Measurements from ENCODE around the gene ZNF256. TPM values are rescaled to one million over a fixed set of nuclear protein-coding genes. Genes with fewer than 3 reads are reported as not detected.
A peak's percentile ranks its signal among the peaks of the same experiment; 100 is the strongest.
"Not testable (repeated sequence)": the region's sequence is repeated elsewhere in the genome, so short reads cannot be mapped to it uniquely, and the experiment has no call there.

Gene ZNF256
- total and polyA plus RNA-seq, 2 of the 13 experiments (the other 11 are each of a cell fraction or from before 2014, with no cell fraction given) = 3.8 to 6.0 TPM

- peak within 1 kb of the TSS; percentile 74 to 86 (median 80) for H3K4me3 ChIP-seq (replicated peaks in 1 of 3; ENCODE audit: insufficient read depth in 1 of 3, low read depth in 2 of 3, low read length in 3 of 3)
- H4K20me1 ChIP-seq (ENCODE audit: insufficient read depth, low read length); H2AFZ ChIP-seq (ENCODE audit: low read length); H3K9me3 ChIP-seq (ENCODE audit: low read length); H3K36me3 ChIP-seq (replicated peaks in 1 of 2; ENCODE audit: control insufficient read depth in 1 of 2, insufficient read depth in 2 of 2, low read length in 2 of 2); intact Hi-C loops (cut with micrococcal nuclease; ENCODE audit: unreplicated experiment); H3K27me3 ChIP-seq (ENCODE audit: control insufficient read depth in 1 of 2, insufficient read depth in 2 of 2, low read length in 2 of 2); CTCF ChIA-PET (ENCODE audit: low intra/inter-chr PET ratio, low total read pairs): not testable (repeated sequence)
- DNase-seq (ENCODE audit: low spot score) = peak; percentile 97
- 3% methylated on average over 27 of the region's 51 CpGs for WGBS (ENCODE audit: low lambda C conversion rate)
- BruUV-seq (replicated peaks) = TSS peak; percentile 82
- peaks cover 21% of the 10 kb centered on the region for H3K79me2 ChIP-seq (ENCODE audit: insufficient read depth, low read length)
- ATAC-seq = peak; percentile 98
- POLR2A ChIA-PET = interaction anchor here (0.6 to 1.3 kb wide), 6 partner anchors 86 to 487 kb away, joined by 3 to 5 read pairs (median 3); partner anchors contain the start of genes ZNF134, ZNF274 and ZNF606
- in situ Hi-C loops (cut with HindIII; ENCODE audit: extremely low pct_ligation_motif_present, low pct_unique_long_range_greater_than_20kb) = loop anchor here (10.0 kb wide), 1 partner anchor 238 kb away; the partner anchor contains the start of gene ZNF329
- H3K9ac ChIP-seq (ENCODE audit: insufficient read depth, low read depth, low read length) = peak within 1 kb of the TSS; percentile 90
- H3K4me1 ChIP-seq (ENCODE audit: insufficient read depth, low read length) = peaks cover 21% of the 10 kb centered on the region
- H3K27ac ChIP-seq (ENCODE audit: extremely low read length, insufficient read depth, low read length) = peak within 1 kb of the TSS; percentile 70
- H3K4me2 ChIP-seq (ENCODE audit: low read depth, low read length) = peak within 1 kb of the TSS; percentile 75
- FAIRE-seq = peak; percentile 94
- TF ChIP-seq SAP130 (CRISPR knock-in tag; IDR thresholded peaks at IDR 0.05; ENCODE audit: low read depth) (peak; percentile 96), ZNF768 (CRISPR knock-in tag; IDR thresholded peaks at IDR 0.05) (peak; percentile 46; the same call in 1 of the 2 replicates), ELF1 (CRISPR knock-in tag; IDR thresholded peaks at IDR 0.05) (peak; percentile 95), ZFP90 (CRISPR knock-in tag; IDR thresholded peaks at IDR 0.05; ENCODE audit: borderline replicate concordance) (peak; percentile 26; the same call in 1 of the 2 replicates), NFYC (CRISPR knock-in tag; IDR thresholded peaks at IDR 0.05) (peak; percentile 96), ZNF737 (CRISPR knock-in tag; IDR thresholded peaks at IDR 0.05; ENCODE audit: borderline replicate concordance) (0 out of 2 replicates have a peak, but pooled peaks have one; percentile 42), SUZ12 (IDR thresholded peaks at IDR 0.05; ENCODE audit: low read depth, low read length) (peak; percentile 74), TBX2 (CRISPR knock-in tag; IDR thresholded peaks at IDR 0.05; ENCODE audit: borderline replicate concordance) (peak; percentile 46; the same call in 1 of the 2 replicates), ZNF761 (CRISPR knock-in tag; conservative IDR thresholded peaks at IDR 0.05) (0 out of 2 replicates have a peak, but pooled peaks have one; percentile 63), PHF8 (CRISPR knock-in tag; IDR thresholded peaks at IDR 0.05) (peak; percentile 82), ERF (CRISPR knock-in tag; IDR thresholded peaks at IDR 0.05) (peak; percentile 41; the same call in 1 of the 2 replicates)
- TF ChIP-seq, protein P1, sequence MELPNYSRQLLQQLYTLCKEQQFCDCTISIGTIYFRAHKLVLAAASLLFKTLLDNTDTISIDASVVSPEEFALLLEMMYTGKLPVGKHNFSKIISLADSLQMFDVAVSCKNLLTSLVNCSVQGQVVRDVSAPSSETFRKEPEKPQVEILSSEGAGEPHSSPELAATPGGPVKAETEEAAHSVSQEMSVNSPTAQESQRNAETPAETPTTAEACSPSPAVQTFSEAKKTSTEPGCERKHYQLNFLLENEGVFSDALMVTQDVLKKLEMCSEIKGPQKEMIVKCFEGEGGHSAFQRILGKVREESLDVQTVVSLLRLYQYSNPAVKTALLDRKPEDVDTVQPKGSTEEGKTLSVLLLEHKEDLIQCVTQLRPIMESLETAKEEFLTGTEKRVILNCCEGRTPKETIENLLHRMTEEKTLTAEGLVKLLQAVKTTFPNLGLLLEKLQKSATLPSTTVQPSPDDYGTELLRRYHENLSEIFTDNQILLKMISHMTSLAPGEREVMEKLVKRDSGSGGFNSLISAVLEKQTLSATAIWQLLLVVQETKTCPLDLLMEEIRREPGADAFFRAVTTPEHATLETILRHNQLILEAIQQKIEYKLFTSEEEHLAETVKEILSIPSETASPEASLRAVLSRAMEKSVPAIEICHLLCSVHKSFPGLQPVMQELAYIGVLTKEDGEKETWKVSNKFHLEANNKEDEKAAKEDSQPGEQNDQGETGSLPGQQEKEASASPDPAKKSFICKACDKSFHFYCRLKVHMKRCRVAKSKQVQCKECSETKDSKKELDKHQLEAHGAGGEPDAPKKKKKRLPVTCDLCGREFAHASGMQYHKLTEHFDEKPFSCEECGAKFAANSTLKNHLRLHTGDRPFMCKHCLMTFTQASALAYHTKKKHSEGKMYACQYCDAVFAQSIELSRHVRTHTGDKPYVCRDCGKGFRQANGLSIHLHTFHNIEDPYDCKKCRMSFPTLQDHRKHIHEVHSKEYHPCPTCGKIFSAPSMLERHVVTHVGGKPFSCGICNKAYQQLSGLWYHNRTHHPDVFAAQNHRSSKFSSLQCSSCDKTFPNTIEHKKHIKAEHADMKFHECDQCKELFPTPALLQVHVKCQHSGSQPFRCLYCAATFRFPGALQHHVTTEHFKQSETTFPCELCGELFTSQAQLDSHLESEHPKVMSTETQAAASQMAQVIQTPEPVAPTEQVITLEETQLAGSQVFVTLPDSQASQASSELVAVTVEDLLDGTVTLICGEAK (IDR thresholded peaks at IDR 0.05) = not testable (repeated sequence)
- TF ChIP-seq, protein P1 (CRISPR knock-in tag; IDR thresholded peaks at IDR 0.05) = peak; percentile 65; the same call in 1 of the 2 replicates
- TF ChIP-seq, protein P2, sequence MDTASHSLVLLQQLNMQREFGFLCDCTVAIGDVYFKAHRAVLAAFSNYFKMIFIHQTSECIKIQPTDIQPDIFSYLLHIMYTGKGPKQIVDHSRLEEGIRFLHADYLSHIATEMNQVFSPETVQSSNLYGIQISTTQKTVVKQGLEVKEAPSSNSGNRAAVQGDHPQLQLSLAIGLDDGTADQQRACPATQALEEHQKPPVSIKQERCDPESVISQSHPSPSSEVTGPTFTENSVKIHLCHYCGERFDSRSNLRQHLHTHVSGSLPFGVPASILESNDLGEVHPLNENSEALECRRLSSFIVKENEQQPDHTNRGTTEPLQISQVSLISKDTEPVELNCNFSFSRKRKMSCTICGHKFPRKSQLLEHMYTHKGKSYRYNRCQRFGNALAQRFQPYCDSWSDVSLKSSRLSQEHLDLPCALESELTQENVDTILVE (CRISPR knock-in tag; IDR thresholded peaks at IDR 0.05) = peak; percentile 73; the same call in 1 of the 2 replicates
Measured at GRCh38 chr19:57916168-57916995, 31.1 kb downstream of the ZNF256 start, which contains the start of gene ZNF417. Gene ZNF417 (minus strand): TSS chr19:57916592. CDS start chr19:57916411, 181 bp downstream.

Data from HepG2 (cell line).